ENCODE measurements around the gene DHTKD1. TPM values are rescaled to one million over a fixed set of nuclear protein-coding genes. Genes with fewer than 3 reads are reported as not detected.

The DHTKD1 gene
- total and polyA plus RNA-seq, 12 donors = 8.0 to 44.8 (median 24.7) TPM

GRCh38 chr10:12022580-12023257, 46.0 kb upstream of the DHTKD1 start:
- H3K9me3 ChIP-seq (replicated peaks in 1 of 3) = no peaks in the 10 kb centered on the region
- no peaks in the 10 kb centered on the region for H3K27me3 ChIP-seq
- intact Hi-C loops (cut with DNase I) = no loop called here
- DNase-seq = no peak
- WGBS, 4 donors = 53 to 62% (median 54%) methylated on average over 1 of the region's 1 CpG
- no peaks in the 10 kb centered on the region for H3K36me3 ChIP-seq (replicated peaks in 1 of 2)
- no peak overlapping the region for H3K27ac ChIP-seq
- peaks cover 0 to 18% of the 10 kb centered on the region in 2 donors for H3K4me1 ChIP-seq (replicated peaks in 1 of 2)
- no peak for TF ChIP-seq POLR2A (IDR thresholded peaks at IDR 0.05)
- TF ChIP-seq, protein P1, sequence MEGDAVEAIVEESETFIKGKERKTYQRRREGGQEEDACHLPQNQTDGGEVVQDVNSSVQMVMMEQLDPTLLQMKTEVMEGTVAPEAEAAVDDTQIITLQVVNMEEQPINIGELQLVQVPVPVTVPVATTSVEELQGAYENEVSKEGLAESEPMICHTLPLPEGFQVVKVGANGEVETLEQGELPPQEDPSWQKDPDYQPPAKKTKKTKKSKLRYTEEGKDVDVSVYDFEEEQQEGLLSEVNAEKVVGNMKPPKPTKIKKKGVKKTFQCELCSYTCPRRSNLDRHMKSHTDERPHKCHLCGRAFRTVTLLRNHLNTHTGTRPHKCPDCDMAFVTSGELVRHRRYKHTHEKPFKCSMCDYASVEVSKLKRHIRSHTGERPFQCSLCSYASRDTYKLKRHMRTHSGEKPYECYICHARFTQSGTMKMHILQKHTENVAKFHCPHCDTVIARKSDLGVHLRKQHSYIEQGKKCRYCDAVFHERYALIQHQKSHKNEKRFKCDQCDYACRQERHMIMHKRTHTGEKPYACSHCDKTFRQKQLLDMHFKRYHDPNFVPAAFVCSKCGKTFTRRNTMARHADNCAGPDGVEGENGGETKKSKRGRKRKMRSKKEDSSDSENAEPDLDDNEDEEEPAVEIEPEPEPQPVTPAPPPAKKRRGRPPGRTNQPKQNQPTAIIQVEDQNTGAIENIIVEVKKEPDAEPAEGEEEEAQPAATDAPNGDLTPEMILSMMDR (IDR thresholded peaks at IDR 0.05) = no peak
- no peak overlapping the region for H3K4me3 ChIP-seq

- Histone ChIP-seq H3K36me3 (replicated peaks in 1 of 2) (peaks cover 0 to 12% of the 10 kb centered on the region in 2 donors), H3K4me1 (replicated peaks in 1 of 2) (peaks cover 0 to 7% of the 10 kb centered on the region in 2 donors), H3K27ac (no peak overlapping the region), H3K4me3 (no peak overlapping the region), H3K9me3 (replicated peaks in 1 of 3) (no peaks in the 10 kb centered on the region), H3K27me3 (no peaks in the 10 kb centered on the region)
- 90 to 94% (median 92%) methylated on average over 4 to 5 of the region's 5 CpGs for WGBS, 4 donors
- DNase-seq = no peak
- intact Hi-C loops (cut with DNase I) = no loop called here
- TF ChIP-seq, protein P1 (IDR thresholded peaks at IDR 0.05) = no peak
- TF ChIP-seq POLR2A (IDR thresholded peaks at IDR 0.05) = no peak
Observed at GRCh38 chr10:12025591-12025990, 43.2 kb upstream of the DHTKD1 start.

DNA sequence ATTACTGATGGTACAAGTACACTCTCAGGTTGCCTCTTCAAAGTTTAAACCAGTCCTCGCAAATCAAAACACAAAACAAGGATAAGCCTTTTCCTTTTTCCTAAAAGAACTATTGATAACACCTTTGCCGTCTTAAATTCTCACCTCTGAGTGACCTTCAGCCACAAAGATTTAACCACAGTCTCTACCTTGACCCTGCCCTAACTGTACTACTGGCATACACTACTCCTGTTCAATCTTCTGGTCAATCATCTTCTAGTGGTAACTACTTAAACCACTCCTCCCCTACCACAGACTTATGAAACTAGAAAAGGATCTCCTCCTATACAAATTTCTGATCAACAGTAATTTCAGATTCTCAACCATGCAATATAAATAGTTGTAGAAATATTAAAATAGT, 41.2 kb upstream of the DHTKD1 start:
- TF ChIP-seq, protein P1 (IDR thresholded peaks at IDR 0.05) = no peak
- no peak for TF ChIP-seq POLR2A (IDR thresholded peaks at IDR 0.05)
- peaks cover 0 to 4% of the 10 kb centered on the region in 2 donors for H3K4me1 ChIP-seq (replicated peaks in 1 of 2)
- H3K27me3 ChIP-seq = no peaks in the 10 kb centered on the region
- peaks cover 0 to 12% of the 10 kb centered on the region in 2 donors for H3K36me3 ChIP-seq (replicated peaks in 1 of 2)
- 90 to 96% (median 95%) methylated on average over 2 of the region's 2 CpGs for WGBS, 4 donors
- no peaks in the 10 kb centered on the region for H3K9me3 ChIP-seq (replicated peaks in 1 of 3)
- no peak overlapping the region for H3K4me3 ChIP-seq
- no peak for DNase-seq
- no peak overlapping the region for H3K27ac ChIP-seq
- intact Hi-C loops (cut with DNase I) = no loop called here

GRCh38 chr10:12031404-12031803, 37.4 kb upstream of the DHTKD1 start:
- Histone ChIP-seq H3K4me1 (replicated peaks in 1 of 2) (no peaks in the 10 kb centered on the region), H3K27ac (no peak overlapping the region), H3K27me3 (no peaks in the 10 kb centered on the region), H3K9me3 (replicated peaks in 1 of 3) (no peaks in the 10 kb centered on the region), H3K36me3 (replicated peaks in 1 of 2) (peaks cover 0 to 29% of the 10 kb centered on the region in 2 donors), H3K4me3 (no peak overlapping the region)
- TF ChIP-seq, protein P1 (IDR thresholded peaks at IDR 0.05) = no peak
- no peak for TF ChIP-seq POLR2A (IDR thresholded peaks at IDR 0.05)
- intact Hi-C loops (cut with DNase I) = no loop called here
- DNase-seq = no peak
- 87 to 98% (median 95%) methylated on average over 4 of the region's 4 CpGs for WGBS, 4 donors
